ENCODE data around the gene IFFO2.

IFFO2 gene

DNA sequence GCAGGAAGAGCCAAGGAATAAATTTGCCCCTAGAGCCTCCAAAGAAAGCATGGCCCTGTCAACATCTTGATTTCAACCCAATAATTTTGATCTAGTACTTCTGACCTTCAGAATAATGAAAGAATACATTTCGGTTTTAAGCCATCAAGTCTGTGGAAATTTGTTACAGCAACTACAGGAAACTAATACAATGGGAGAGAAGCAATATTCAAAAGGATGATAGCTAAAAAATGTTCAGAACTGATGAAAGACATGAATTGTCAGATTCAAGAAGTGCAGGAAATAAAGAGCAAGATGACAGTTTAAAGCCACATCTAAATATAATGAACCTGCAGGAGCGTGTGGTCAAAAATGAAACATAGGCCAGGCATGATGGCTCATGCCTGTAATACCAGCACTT is 24.8 kb upstream of the IFFO2 start:
- TF ChIP-seq GATA3 (IDR thresholded peaks at IDR 0.05; ENCODE audit: low read depth, low read length) (no peak), GATA2 (IDR thresholded peaks at IDR 0.05; ENCODE audit: low read depth, low read length) (no peak)

DNA sequence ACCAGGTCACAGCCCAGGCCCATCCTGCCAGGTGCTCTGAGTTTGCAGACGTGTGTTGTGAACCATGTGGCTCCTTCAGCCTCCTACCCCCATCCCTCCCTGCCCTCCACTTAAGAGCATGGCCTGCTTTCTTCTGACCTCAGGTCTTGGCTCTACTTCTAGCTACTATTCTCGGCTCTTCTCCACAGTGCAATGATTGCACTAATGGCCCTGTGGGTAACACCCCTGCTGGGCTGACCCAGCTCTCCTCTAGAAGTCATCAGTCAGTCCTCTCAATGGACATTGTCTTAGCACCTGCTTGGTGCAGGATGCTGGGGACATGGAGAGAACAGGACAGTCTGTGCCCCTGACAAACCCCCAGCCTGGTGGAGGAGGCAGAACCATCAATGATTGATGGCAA is 22.2 kb upstream of the IFFO2 start:
- TF ChIP-seq GATA2 (IDR thresholded peaks at IDR 0.05; ENCODE audit: low read depth, low read length), result no peak
- TF ChIP-seq GATA3 (IDR thresholded peaks at IDR 0.05; ENCODE audit: low read depth, low read length), result no peak

DNA sequence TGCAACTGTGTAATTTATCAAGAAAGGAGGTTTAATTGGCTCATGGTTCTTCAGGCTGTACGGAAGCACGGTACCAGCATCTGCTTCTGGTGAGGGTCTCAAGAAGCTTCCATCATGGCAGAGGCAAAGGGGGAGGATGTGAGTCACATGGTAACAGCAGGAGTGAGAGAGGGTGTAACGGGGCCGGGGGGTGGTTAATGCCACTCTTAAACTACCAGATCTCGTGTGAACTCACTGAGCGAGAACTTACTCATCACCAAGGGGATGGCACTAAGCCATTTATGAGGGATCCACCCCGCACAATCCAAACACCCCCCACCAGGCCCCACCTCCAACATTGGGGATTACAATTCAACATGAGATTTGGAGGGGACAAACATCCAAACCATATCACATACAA is 21.0 kb upstream of the IFFO2 start:
- TF ChIP-seq GATA2 (IDR thresholded peaks at IDR 0.05; ENCODE audit: low read depth, low read length) (no peak), GATA3 (IDR thresholded peaks at IDR 0.05; ENCODE audit: low read depth, low read length) (no peak)

DNA sequence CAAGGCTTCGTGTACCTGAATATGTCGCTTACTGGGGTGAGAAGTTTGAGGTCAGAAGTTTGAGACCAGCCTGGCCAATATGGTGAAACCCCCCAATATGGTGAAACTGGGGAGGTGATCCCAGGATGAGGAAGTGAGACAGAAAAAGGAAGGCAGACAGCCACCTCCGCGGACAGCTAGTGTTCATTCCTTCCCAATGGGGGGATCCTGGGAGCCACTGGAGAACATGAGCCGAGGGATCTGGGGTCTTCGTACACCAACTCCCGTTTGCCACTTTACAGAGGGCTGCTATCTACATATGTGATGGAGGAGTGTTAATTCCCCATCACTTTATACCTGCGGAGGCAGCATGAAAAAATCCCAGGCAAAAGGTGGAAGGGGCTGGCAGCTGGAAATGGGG is 19.6 kb upstream of the IFFO2 start:
- TF ChIP-seq GATA2 (IDR thresholded peaks at IDR 0.05; ENCODE audit: low read depth, low read length) (no peak), GATA3 (IDR thresholded peaks at IDR 0.05; ENCODE audit: low read depth, low read length) (no peak)

DNA sequence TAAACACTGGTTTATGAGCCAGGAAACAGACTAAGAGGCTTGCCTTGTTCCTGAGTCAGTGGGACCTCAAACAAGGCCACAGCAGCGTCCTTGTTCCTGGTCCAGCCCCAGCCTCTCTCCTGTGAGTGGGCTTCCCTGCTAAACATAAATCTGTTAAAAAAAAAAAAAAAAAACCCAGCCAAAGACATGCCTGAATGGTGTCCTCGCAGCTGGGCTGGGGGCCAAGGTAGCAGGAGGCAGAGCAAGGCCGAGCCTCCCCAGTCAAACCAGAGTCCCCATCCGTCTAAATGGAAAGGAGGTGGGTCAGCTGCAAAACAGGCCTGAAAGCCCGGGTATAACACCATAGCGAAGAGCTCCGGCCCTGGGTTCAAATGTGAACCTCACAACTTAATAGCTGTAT is 18.1 kb upstream of the IFFO2 start:
- no peak for TF ChIP-seq GATA2 (IDR thresholded peaks at IDR 0.05; ENCODE audit: low read depth, low read length)
- TF ChIP-seq GATA3 (IDR thresholded peaks at IDR 0.05; ENCODE audit: low read depth, low read length), result no peak

DNA sequence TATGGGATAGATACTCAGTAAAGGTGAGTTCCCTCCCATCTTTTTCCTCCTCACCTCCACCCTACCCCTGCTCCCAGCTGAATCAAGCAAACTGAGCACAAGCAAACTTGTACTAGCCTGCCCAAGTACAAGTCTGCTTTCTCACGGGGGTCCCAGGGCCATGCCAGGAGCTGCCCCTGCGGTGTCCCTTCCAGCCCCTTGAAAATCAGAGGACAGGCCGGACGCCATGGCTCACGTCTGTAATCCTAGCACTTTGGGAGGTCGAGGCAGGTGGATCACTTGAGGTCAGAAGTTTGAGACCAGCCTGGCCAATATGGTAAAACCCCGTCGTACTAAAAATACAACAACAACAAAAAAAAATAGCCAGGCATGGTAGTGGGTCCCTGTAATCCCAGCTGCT is 17.5 kb upstream of the IFFO2 start:
- TF ChIP-seq GATA2 (IDR thresholded peaks at IDR 0.05; ENCODE audit: low read depth, low read length) (no peak), GATA3 (IDR thresholded peaks at IDR 0.05; ENCODE audit: low read depth, low read length) (no peak)

DNA sequence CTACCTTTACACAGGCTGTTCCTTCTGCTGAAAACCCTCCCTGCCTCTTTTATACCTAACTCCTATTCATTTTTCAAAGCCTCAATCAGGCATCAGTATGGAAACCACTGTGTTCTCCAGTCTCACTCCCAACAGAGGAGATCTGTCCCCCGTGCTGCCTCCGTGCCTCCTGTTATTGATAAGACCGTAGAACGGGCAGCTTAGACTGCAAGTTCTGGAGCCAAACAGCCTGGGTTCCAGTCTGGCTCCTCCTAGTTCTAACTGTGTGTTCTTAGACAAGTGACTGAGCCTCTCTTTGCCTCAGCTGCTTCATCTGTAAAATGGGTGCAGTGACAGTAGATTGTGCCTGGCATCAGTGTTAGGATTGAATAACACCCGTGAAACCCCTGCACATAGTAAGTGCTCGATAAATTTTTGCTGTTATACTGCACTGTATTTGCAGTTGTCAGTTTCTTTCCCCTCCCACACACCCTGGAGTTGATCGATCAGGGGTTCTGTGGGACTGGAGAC is 17.0 kb upstream of the IFFO2 start:
- no peak for TF ChIP-seq GATA2 (IDR thresholded peaks at IDR 0.05; ENCODE audit: low read depth, low read length)
- TF ChIP-seq GATA3 (IDR thresholded peaks at IDR 0.05; ENCODE audit: low read depth, low read length), result no peak

DNA sequence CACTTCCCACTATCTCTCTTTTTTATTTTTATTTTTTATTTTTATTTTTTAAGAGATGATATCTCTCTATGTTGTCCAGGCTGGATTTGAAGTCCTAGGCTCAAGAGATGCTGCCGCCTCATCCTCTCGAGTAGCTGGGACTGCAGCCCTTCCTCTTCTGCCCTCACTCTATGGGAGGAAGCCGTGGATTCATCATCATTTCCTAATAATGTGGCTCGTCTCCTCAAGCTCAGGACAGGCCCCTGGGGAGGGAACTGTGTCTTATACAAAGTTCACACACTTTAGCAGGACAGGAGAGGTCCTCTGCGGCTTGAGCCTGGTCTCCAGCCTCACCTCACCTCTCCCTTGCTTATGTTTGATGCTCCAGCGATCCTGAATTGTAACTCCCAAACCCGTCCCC is 16.5 kb upstream of the IFFO2 start:
- TF ChIP-seq GATA3 (IDR thresholded peaks at IDR 0.05; ENCODE audit: low read depth, low read length) (no peak), GATA2 (IDR thresholded peaks at IDR 0.05; ENCODE audit: low read depth, low read length) (no peak)

DNA sequence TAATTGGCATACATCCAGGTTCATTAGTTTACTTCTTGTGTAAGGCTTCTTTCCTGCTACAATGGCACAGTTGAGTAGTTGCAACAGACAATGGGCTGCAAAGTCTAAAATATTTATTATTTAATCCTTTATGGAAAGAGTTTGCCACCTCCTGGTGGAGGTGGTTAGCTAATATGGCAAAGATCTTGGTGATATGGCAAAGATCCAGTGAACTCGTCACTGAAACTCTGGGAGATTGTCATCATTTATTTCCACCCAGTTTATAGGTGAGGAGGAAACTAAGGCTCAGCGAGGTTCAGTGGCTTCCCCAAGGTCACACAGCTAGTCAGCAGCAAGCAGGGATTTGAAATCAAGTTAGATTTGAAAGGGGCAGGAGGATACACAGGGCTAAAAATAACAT is 16.1 kb upstream of the IFFO2 start:
- peak; percentile 10; the same call in 1 of the 2 replicates for TF ChIP-seq GATA2 (IDR thresholded peaks at IDR 0.05; ENCODE audit: low read depth, low read length)
- no peak for TF ChIP-seq GATA3 (IDR thresholded peaks at IDR 0.05; ENCODE audit: low read depth, low read length)

DNA sequence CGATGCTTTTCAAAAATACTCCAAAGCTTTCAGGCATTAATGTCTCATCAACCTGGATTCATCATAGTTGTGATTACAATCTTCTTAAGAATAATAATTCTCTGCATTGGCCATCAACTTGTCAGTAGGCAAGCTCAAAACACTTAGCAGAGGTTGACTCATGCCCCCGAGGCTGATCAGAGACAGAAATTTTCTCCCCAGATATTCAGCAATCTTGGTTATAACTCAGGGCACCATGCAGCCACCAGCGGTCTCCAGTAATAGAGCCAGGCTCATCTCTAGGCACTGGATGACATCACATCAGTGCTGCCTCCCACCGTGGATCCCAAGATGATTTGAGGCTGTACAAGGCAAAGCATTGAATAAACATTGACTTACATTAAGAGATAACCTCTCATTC is 14.3 kb upstream of the IFFO2 start:
- TF ChIP-seq GATA3 (IDR thresholded peaks at IDR 0.05; ENCODE audit: low read depth, low read length) (no peak), GATA2 (IDR thresholded peaks at IDR 0.05; ENCODE audit: low read depth, low read length) (no peak)

DNA sequence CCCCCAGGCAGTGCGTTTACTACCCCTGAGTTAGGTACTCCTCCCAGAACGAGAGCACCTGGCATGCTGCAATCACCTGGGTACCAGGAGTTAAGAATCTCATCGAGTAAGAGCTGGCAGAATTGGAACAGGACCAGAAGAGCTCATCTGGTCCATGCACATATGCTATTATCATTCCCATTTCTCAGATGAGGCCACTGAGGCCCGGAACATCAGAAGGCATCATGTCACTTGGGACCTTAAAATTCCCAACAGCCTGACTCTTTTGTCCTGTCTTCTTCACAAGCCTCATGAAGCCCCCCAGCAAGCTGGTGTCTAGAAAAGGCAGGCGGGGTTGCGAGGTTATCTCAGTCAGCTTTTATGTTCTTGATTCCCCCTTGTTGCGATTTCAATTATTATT is 13.9 kb upstream of the IFFO2 start:
- TF ChIP-seq GATA3 (IDR thresholded peaks at IDR 0.05; ENCODE audit: low read depth, low read length) (no peak), GATA2 (IDR thresholded peaks at IDR 0.05; ENCODE audit: low read depth, low read length) (no peak)

DNA sequence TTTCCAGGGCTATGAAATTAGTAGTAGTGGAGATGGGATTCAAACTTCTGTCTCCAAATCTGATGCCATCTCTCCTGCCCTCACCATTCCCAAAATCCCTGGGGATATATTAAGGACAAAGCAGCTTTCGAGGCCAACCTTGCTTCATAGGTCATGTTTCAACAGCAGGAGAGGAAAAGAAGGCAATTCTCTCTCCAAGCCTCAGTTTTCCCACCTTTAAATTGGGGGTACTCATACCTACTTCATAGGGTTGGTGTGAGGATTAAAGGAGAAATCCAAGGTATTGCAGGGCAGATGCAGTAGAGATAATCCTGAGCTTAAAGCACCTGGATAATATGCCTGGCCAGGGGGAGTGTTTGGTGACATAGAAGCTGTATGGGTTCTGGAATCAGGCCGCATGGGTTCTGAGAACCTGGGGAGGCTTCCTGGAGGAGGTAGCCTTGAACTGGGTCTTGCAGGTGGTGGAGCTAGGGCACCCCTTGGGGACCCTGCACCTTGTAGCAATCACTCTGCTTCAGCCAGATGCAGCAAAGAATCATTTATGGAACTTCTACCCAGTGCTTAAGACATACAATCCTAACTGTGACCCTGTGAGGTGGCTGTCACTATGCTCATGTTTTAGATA is 10.7 kb upstream of the IFFO2 start:
- TF ChIP-seq GATA3 (IDR thresholded peaks at IDR 0.05; ENCODE audit: low read depth, low read length) (no peak), GATA2 (IDR thresholded peaks at IDR 0.05; ENCODE audit: low read depth, low read length) (no peak)

DNA sequence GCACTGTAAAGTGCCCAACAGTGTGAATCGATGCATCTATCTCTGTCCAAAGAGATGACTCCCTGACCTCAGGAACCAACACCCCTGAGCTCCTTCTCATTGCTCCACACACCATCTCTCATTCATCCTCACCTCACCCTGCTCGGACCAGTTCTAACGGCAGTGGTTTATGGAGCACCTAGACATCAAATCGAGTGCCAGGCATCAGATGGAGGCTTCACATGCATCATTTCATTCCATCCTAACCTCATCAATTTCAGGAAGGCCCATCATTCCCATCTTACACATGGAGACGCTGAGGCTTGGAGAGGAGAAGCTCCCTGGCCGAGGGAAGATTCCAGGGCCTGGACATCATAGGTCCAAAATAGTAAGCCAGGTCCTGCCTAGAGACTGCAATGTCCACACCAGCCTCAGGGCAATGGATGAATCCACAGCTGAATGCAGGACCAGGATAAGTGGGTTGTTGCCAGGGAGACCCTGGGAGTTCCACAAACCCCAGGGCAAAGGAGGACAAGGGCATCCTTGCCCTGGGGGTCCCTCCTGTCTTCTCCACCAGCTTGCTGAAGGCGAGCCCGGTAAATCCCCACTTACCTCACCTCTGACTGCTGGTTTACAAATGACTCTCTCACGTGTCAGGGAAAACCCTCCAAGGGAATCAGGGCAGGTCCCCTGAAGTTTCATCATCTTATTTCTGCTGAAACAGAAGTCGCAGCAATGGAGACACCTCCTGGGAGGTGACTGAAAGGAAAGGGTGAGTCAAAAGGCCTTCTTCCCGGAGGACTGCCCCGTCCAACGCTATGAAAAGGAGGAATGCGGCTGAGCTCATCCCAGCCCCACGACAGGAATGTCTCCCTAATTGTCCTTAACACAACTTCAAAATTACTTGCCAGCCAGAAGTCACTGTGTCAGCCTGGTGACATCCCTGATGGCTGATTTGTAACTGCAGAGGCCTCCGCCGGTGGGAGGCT is 9.0 kb upstream of the IFFO2 start:
- TF ChIP-seq GATA2 (IDR thresholded peaks at IDR 0.05; ENCODE audit: low read depth, low read length) (no peak), GATA3 (IDR thresholded peaks at IDR 0.05; ENCODE audit: low read depth, low read length) (no peak)

DNA sequence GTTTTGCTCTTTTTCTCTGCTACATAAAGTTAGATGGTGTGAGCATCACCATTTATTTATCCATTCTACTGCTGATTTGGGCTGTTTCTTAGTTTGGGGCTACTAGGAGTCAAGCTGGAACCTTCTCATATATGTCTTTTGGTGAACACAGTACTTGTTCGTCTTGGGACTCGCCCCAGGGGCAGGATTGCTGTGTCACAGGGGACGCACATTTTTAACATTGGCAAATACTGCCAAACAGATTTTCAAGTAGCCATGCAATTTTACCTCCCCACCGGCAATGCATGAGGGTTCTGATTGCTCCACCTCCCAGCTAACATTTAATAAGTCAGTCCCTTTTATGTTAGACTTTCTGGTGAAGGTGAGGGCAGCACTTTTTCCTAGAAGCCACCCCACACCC is 7.5 kb upstream of the IFFO2 start:
- no peak for TF ChIP-seq GATA2 (IDR thresholded peaks at IDR 0.05; ENCODE audit: low read depth, low read length)
- no peak for TF ChIP-seq GATA3 (IDR thresholded peaks at IDR 0.05; ENCODE audit: low read depth, low read length)

Measured in SH-SY5Y (cell line).